GM12864 (cell line): ENCODE data around the gene BOD1L2.

ENCODE experiments used
- DNase-seq: peaks from one replicate; pipeline ENCODE4 v3.0.0-alpha.2; 2011; ENCODE audit warnings: low read depth
- H3K4me3 ChIP-seq: 2 replicates; pipeline ENCODE4 v1.5.1; 2011; ENCODE audit warnings: mild to moderate bottlenecking, low read depth, low read length, control low read depth
- CTCF ChIP-seq: IDR thresholded peaks from 2 replicates; pipeline ENCODE4 v1.5.1; 2011; ENCODE audit warnings: low read depth, mild to moderate bottlenecking, moderate library complexity, low read length, control low read depth, inconsistent platforms; ENCODE audit errors: missing control alignments

The BOD1L2 gene

GRCh38 chr18:57122936-57123510, 23.9 kb upstream of the BOD1L2 start:
- no peak for DNase-seq
- no peak for TF ChIP-seq CTCF
- no peak overlapping the region for H3K4me3 ChIP-seq

- no peak for DNase-seq
- no peak overlapping the region for H3K4me3 ChIP-seq
- no peak for TF ChIP-seq CTCF
These were observed 21.3 kb upstream of the BOD1L2 start for GRCh38 chr18:57125627-57126026.

GRCh38 chr18:57128220-57128932, 18.5 kb upstream of the BOD1L2 start:
- no peak for DNase-seq
- TF ChIP-seq CTCF: no peak
- H3K4me3 ChIP-seq: no peak overlapping the region

GRCh38 chr18:57131101-57131500, 15.8 kb upstream of the BOD1L2 start:
- no peak for DNase-seq
- no peak for TF ChIP-seq CTCF
- H3K4me3 ChIP-seq: no peak overlapping the region

- H3K4me3 ChIP-seq: no peak overlapping the region
- no peak for DNase-seq
- TF ChIP-seq CTCF: no peak
These were observed 15.1 kb upstream of the BOD1L2 start for GRCh38 chr18:57131782-57132181.

- DNase-seq: no peak
- H3K4me3 ChIP-seq: no peak overlapping the region
- TF ChIP-seq CTCF: no peak
These were observed 12.2 kb upstream of the BOD1L2 start for GRCh38 chr18:57134618-57135135.

GRCh38 chr18:57135699-57136098, 11.2 kb upstream of the BOD1L2 start:
- no peak for TF ChIP-seq CTCF
- H3K4me3 ChIP-seq: no peak overlapping the region
- no peak for DNase-seq
